Thyroid gland (tissue), 4 donors: Measurements from ENCODE around the gene TBCD.

Experiments
- POLR2A ChIP-seq, 2 donors: fragments of 450-650 bp; IDR thresholded peaks; one replicate each; pipeline ENCODE4 v1.6.1; 2017; ENCODE audit warnings: antibody characterized with exemption in 2 of 2, mild to moderate bottlenecking in 2 of 2, moderate library complexity in 1 of 2
- TF ChIP-seq, protein P1 (sequence below), 6 experiments: fragments of 200-600 bp in 3 of 6; fragments of 450-650 bp in 3 of 6; sonication (generic) in 3 of 6; IDR thresholded peaks; one replicate each; pipeline ENCODE4 v1.5.1; 2016 to 2019; ENCODE audit warnings: antibody characterized with exemption in 6 of 6, mild to moderate bottlenecking in 2 of 6, inconsistent platforms in 1 of 6, moderate library complexity in 1 of 6

DNA sequence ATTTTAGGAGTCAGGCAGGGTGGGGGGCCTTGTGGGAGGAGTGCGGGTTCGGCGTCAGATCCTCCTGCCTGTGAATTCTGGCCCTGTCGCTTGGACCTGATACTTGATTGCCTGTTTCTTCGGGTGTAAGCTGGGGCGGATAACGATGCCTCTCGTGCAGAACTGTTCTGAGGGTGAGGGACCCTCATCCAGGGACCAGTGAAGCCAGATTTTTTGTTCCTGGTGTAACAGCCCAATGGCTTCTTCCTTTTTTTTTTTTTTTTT is 1.3 kb downstream of the TBCD start:
- TF ChIP-seq, protein P1, sequence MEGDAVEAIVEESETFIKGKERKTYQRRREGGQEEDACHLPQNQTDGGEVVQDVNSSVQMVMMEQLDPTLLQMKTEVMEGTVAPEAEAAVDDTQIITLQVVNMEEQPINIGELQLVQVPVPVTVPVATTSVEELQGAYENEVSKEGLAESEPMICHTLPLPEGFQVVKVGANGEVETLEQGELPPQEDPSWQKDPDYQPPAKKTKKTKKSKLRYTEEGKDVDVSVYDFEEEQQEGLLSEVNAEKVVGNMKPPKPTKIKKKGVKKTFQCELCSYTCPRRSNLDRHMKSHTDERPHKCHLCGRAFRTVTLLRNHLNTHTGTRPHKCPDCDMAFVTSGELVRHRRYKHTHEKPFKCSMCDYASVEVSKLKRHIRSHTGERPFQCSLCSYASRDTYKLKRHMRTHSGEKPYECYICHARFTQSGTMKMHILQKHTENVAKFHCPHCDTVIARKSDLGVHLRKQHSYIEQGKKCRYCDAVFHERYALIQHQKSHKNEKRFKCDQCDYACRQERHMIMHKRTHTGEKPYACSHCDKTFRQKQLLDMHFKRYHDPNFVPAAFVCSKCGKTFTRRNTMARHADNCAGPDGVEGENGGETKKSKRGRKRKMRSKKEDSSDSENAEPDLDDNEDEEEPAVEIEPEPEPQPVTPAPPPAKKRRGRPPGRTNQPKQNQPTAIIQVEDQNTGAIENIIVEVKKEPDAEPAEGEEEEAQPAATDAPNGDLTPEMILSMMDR (IDR thresholded peaks at IDR 0.05): no peak
- TF ChIP-seq POLR2A (IDR thresholded peaks at IDR 0.05): no peak
